Inferior parietal cortex (tissue), 1 donor: ENCODE results near the gene GALNT5.
"Not testable (repeated sequence)": the region's sequence is repeated elsewhere in the genome, so short reads cannot be mapped to it uniquely, and the experiment has no call there.

Source experiments
- DNase-seq: peaks from one replicate; pipeline ENCODE4 v3.0.0-alpha.2; 2016; ENCODE audit errors: extremely low spot score

GALNT5 gene

GRCh38 chr2:157251932-157252331 is 5.6 kb upstream of the GALNT5 start:
- no peak for DNase-seq

- no peak for DNase-seq
Measured at GRCh38 chr2:157252529-157252928, 5.0 kb upstream of the GALNT5 start.

GRCh38 chr2:157254041-157254440 is 3.5 kb upstream of the GALNT5 start:
- no peak for DNase-seq

GRCh38 chr2:157255746-157256145 is 1.8 kb upstream of the GALNT5 start:
- DNase-seq: no peak

- DNase-seq: no peak
Measured at GRCh38 chr2:157256626-157257025, 879 bp upstream of the GALNT5 start.

- DNase-seq: no peak
Measured at GRCh38 chr2:157258520-157259326, 1.2 kb downstream of the GALNT5 start.

GRCh38 chr2:157259386-157259785 is 1.9 kb downstream of the GALNT5 start:
- DNase-seq: no peak

- no peak for DNase-seq
Measured at GRCh38 chr2:157259960-157260359, 2.5 kb downstream of the GALNT5 start.

GRCh38 chr2:157260533-157261198 is 3.2 kb downstream of the GALNT5 start:
- DNase-seq: no peak

GRCh38 chr2:157261199-157261782 is 3.8 kb downstream of the GALNT5 start:
- DNase-seq: peak; percentile 59

GRCh38 chr2:157262248-157262647 is 4.7 kb downstream of the GALNT5 start:
- no peak for DNase-seq

- DNase-seq: no peak
Measured at GRCh38 chr2:157264099-157264498, 6.6 kb downstream of the GALNT5 start.

- DNase-seq: no peak
Measured at GRCh38 chr2:157265825-157266224, 8.3 kb downstream of the GALNT5 start.

- DNase-seq: no peak
Measured at GRCh38 chr2:157267476-157267875, 10.0 kb downstream of the GALNT5 start.

GRCh38 chr2:157269060-157269459 is 11.6 kb downstream of the GALNT5 start:
- no peak for DNase-seq

GRCh38 chr2:157269922-157270321 is 12.4 kb downstream of the GALNT5 start:
- no peak for DNase-seq

GRCh38 chr2:157271590-157272203 is 14.2 kb downstream of the GALNT5 start:
- no peak for DNase-seq

- DNase-seq: not testable (repeated sequence)
Measured at GRCh38 chr2:157279311-157279710, 21.8 kb downstream of the GALNT5 start.

- DNase-seq: no peak
Measured at GRCh38 chr2:157281316-157281715, 23.8 kb downstream of the GALNT5 start.

GRCh38 chr2:157283468-157283867 is 26.0 kb downstream of the GALNT5 start:
- no peak for DNase-seq

GRCh38 chr2:157287160-157287559 is 29.7 kb downstream of the GALNT5 start:
- DNase-seq: no peak

GRCh38 chr2:157290525-157290924 is 33.0 kb downstream of the GALNT5 start:
- DNase-seq: no peak
